ENCODE measurements around the gene OTULIN.

The OTULIN gene

DNA sequence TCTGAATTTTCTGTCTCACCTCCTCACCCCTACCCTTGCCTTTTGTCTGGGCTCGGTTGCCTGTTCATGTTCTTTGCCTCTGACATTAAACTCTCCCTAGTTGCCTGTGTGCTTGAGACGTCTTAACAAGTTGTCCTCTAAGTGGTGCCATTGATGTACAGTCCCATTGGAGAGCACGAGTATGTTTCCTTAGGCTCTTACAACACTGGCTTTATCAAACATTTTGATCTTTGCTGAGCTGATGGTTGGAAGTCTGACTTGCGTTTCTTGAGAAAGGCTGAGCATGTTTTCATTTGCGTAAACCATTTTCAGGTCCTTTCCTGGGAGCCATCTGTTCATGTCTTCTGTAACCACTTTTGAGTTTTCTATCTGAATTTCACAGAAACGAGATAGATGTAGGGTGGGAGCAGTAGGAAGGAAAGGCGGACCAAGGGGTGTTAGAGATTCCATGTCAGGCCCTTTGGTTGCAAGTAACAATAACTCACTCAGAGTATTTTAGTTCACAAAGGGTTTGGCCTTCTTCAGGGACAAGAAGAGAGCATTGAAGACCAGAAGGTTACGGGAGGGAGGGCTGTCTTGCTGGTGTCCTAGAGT, 35.4 kb downstream of the OTULIN start:
- no peak for DNase-seq

DNA sequence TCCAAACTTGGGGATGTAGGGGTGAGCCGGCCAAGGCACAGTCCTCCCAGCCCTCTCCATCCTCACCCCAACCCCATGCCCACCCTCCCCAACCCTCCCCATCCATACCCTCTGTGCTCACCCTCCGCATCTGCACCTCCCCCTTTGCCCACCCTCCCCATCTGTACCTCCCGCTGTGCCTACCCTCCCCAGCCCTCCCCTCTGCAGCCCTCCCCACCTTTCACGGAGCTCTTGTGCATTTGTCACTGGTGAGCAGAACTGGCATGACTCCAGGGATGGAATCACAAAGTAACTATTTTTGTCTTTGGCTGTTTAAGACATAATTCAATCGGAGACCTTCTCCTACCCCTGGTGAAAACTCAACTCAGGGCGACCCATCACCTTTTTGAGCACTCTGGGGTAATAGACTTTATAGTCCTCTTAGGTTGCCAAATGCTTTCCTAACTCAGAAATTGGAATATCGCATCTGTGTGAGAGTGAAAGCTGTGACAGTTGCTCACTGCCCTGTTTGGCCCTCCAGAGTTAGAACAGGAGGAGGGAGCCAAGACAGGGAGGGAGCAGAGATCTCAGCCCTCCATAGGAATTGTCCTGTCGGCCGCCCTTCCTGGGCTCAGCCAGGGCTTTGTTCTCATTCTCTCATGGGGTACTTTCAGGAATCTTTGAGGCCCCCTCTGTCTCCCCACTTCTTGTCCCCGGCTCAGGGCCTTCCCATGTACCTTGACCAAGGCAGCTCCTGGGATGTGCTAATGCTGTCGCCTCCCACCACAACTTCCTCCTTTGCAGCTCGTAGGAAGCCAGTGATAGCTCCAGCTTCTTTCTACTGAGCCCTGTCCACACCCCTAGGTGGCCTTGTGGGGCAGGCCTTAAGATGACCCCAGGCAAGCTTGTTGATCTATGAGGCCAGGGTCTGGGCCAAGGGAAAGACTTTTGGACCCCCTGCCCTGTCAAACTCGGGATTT, 36.2 kb downstream of the OTULIN start:
- DNase-seq, result no peak

DNA sequence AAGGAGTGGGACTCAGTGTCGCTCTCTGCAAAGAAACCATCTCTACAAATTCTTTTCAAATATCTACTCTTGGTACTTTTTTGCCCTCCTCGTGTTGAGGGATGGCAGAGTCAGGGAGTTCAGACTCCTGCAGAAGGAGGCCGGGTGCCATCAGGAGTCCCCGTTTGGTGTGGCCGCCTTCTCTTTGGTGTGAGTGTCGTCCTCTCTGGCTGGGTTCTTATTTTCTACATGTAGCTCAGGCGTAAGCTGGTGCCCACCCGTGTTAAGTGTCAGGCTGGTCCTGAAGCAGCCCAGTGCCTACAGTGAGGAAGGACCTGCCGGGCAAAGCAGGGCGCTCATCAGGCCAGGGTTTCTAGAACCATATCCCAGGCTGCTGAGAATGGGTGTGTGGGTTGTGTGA, 37.0 kb downstream of the OTULIN start:
- DNase-seq, result no peak

DNA sequence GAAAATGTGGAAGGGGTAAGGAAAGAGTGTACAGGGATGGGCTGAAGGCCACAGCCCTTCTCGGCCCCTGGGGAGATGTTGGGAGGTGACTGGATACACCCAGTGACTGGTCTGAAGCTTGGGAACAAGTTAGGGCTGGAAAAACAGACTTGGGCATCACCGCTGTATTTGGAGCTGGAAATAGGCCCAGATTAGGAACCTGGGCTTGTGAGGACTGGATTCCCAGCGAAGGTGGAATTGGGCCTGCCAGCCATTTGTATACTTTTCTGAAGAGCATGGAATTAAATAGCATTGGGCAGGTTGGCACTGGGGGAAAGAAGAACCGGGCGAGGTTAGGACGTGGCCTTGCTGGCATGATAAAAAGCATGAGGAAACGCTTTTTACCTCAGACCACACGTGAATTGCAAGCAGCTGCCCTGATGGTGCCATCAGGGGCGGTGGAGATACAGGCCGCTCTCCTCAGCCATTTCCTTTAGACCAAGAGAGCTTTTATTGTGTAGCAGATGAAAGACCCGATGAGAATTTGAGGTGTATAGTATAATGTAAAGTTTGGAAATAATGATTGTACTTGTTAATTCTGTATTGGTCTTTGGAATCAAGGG, 37.8 kb downstream of the OTULIN start:
- DNase-seq, result no peak

DNA sequence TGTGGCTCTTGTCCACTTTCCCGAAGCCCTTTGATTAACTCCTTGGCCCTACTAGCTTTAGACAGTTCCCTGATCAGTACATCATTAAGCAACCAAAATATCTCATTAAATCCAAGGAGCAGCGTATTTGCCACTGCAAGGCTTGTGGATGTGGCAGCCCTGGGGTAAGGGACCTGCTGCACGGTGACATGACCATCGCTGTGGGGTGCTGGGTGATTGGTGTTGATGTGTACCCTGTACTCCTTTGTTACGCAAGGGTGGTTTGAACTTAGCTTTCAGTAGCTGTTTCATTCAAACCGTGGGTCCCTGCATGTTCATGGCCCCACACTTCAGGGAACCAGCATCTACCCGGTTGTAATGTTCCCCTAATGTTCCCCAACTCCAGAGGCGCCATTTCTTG, 41.0 kb downstream of the OTULIN start:
- peak; percentile 28 for DNase-seq

DNA sequence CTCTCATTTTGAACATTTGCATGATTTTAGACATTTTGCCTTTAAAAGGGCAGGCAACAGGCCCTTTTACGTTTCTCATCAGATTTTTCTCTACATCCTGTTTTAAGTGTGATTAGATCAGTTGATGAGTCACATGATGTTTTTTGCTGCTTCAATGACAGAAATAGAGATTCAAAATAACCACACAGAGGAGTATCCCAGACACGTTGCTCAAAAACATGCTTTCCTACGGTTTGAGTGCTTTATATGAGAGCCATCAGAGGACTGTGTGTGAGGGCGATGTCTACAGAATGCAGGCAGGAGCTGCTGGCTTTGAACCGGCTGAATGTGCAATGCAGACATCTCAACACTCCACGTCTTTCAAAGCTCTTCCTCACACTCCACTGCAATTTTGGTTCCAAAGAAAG, 42.1 kb downstream of the OTULIN start:
- peak; percentile 47 for DNase-seq

DNA sequence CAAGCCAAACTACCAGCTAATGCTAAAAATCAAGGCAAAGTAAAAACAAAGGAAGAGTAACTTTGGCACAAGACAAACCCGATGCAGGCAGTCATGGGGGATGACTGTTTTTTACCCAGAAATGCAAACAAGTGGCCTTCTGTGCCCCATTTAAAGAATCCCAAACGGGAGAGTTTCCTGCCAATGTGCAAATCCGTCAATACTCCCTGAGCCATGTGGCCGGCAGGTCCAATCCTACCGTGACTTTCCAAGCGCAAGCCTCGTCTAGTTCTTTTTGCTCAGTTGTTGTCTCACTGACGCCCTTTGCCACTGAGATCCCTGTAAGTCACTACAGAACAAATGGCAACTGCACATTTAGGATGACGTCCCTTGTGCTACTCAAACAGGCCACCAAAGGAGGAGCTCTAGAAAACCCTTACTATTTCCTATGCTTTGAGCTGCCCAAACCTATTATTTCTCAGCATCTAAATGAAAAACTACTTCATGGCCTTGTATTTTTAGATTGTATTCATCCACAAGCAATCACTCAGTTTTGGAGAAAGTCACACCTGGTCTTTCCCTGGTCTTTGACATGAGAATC, 43.4 kb downstream of the OTULIN start:
- DNase-seq, result no peak

DNA sequence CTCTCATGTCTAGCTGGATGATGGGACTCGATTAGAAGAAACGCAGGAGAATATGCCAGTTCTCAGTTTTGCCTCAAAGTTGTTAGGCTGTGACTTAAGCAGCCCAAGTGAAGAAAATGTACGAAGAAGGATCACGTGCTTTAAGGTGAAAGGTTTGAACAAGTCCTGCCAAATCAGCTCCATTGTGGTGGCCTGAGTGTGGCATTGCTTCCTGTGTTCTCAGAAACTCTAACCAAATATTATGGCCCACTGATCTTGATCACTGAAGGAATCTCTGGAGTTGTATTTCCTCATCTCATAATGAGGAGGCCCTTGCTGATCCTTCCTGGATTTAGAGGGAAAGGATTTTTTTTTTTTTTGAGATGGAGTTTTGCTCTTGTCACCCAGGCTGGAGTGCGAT, 44.0 kb downstream of the OTULIN start:
- peak; percentile 23 for DNase-seq

DNA sequence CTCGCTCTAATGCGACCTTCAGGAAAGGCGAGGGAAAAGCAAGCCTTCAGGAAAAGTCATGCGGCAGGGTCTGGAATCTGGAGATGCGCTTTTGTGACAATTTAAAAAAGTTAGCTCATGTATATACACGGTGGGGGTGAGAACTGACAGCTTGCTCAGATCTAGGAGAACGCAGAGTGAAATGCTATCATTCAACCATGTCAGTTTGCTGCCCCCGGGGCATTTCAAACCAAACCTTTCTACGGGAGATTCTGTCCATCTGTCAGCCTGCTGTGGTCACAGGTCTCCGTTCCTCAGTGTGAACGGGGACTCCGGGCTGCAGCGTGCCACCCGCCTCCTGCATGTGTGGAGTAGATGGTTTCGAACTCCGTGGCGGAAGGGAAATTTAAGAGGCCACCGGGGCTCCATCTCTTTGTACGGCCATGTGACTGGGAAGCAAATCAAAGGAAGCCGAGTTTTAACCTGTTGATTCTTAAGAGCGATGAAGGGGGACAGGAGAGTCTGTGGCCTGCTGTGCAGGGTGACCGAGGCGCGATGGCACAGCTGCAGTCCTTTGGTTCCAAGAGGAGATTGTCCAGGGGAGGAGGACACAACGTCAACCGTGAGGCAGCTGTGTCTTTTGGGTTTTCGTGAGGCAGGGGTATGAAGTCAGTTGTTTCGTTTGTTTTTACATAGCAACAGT, 45.9 kb downstream of the OTULIN start:
- peak; percentile 17 for DNase-seq

DNA sequence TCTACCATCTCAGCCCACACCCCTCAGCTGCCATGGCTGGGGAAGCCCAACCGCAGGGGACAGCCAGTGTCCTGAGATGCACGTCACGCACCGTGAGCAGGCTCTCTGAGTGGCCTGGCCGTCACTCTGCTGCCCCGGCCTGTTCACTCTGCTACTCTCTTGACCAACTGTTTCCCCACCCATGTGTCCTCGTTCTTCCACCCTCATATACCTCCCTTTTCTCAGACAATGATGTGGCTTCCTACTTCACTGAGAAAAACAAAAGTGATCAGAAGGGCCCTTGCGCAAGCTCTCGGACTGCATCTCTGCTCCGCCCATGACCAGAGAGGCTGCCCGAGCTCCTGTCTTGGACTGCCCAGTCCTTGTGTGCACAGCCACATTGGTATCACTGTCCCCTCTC, 47.6 kb downstream of the OTULIN start:
- peak; percentile 21 for DNase-seq

DNA sequence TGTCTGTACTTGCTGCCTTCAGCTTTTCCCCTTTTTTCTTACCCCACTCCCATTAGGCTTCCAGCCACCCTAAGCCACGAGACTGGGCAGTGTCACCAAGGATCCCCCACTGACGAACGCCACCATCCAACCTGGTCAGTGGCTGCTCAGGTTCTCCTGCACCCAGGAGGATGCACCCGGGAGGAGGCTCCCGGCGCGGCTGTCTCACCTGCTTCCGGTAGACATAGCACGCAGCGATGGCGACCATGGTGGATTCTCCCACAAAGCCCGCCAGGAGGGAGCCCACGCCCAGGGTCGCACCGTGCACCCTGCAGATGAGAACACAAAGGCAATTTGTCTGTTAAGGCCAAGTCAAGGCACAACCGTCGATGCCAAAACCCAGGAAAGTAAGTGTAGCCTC, 48.1 kb downstream of the OTULIN start:
- no peak for DNase-seq

DNA sequence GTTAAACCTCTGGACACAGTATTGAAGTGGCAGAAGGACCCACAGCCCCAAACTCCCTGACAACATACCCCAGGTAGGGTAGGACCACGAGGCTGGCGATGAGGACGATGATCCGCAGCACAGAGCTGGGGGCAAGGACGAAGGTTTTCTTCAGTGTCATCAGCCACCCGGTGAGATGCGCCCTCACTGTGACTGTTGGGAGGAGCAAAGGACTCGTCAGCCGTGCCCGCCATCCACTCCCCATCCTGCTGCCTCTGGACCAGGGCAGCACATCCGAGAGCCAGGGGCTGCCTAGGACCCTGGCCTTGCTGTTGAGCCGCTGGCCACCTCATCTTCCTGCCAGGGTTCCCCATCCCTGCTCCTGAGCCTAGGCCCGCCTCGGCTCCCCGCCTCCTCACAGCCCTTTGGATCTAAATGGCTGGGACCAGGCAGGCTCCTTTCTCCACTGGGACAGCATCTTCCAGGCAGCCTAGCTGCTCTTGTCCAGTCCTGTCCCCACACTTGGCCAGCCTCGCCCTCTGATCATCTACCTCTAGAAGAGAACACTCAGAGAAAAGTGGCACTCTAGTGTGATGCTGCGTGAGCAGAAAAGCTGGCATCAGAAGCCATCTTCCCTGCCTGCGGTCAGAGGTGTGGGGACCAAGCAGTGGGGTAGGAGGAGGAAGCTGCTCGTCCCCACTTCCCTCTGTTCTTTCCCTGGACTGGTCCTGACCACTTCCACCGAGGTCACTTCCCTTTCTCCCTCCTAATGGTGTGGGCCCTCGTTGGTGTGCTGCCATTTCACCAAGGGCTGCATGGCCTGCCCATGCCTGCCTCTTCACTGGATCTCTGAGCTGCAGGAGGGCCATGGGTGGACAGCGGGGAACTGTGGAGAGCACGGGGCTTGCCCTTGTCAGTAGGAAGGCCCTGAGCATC, 49.2 kb downstream of the OTULIN start:
- DNase-seq, result peak; percentile 22

DNA sequence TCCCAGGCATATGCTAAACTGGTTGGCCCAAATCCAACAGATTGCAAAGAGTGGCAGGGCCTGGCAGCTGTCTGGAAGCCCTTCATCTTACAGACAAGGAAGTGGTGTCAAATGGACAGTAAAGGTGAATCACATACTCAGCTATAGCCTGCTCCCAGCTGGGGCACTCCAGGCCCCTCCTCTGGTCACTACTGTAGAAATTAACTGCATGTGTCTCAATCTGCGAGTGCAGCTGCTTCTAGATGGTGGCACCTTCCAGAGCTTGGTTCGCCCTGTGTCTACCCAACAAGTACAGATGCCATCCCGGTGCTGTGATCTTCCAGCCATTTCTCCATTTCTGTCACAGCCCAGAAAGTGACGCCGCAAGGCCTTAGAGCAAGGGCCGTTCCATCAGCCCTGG, 50.2 kb downstream of the OTULIN start:
- DNase-seq, result no peak

DNA sequence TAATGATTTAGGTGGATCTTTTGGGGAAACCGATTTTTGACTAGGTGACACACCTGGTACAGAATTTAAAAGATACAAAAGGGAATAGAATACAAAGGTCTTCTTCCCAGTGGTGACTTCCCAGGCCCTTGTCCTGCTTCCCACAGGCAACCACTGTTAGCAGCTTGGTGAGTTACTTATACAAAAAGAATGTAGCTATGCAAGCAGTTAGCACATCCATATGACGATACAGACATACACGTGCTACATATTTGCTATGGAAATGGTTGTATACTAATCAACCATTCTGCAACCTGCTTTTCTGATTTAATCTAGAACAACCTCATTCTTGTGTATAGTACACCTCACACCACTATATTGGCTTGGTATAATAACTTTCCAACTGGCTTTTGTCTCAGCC, 51.0 kb downstream of the OTULIN start:
- no peak for DNase-seq

DNA sequence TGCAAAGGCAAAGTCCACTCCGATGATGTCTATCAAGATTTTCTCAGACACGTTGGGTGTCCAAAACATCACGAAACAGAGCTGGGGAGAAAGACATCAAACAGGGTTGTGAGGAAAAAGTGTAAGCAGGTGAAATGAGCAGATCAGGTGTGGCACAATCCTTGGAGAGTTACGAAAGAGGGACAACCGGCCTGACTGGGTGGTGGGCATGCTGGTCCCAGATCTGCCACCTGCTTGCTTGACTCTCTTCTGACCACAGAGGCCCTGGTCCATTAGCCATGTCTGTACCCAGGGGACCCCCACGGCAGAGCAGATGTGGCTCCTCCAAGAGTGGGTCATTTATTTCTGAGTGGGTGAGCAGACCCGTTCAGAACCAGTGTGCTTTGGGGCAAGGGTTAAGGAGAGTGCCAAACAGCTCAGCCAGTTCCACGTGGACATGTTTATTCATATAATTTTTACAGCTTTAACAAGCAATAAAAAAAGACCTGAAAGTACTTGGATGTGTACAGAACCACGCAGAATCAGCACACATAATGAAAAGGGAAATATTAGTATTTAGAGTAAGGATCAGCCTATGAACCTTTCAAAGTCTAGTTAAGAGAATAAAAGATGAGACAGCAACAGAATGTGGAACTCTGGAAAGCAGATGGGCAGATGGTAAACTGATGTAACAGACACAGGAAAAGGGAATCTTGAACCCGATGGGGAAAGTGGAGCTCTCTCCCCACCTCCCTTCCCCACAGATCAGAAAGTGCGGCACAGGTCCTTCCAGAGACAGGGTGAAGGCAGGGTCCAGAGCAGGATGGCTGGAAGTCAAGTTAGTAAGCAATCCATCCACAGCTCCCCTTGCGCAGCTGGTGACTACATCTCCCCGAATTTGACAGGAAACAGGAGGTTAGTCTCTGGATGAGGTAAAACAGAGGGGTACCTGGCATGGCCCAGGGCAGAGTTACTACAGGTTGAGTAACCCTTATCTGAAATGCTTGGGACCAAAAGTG, 52.5 kb downstream of the OTULIN start:
- peak; percentile 20 for DNase-seq

DNA sequence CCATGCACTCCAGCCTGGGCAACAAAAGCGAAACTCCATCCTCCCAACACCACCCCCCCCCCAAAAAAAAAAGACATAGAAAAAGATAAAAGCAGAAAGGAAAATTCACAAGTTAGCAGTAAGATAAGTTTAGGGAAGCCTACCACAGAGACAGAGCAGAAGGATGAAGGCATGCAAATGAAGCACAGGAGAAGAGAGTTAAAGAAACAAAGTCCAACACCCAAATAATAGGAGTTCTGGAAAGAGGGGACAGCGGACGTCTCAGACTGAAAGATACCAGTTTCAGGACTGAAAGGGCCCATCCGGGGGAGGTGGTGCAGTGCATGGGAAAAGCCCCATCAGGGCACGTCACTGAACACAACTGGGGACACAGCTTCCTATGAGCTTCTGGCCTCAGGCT, 54.3 kb downstream of the OTULIN start:
- peak; percentile 24 for DNase-seq

DNA sequence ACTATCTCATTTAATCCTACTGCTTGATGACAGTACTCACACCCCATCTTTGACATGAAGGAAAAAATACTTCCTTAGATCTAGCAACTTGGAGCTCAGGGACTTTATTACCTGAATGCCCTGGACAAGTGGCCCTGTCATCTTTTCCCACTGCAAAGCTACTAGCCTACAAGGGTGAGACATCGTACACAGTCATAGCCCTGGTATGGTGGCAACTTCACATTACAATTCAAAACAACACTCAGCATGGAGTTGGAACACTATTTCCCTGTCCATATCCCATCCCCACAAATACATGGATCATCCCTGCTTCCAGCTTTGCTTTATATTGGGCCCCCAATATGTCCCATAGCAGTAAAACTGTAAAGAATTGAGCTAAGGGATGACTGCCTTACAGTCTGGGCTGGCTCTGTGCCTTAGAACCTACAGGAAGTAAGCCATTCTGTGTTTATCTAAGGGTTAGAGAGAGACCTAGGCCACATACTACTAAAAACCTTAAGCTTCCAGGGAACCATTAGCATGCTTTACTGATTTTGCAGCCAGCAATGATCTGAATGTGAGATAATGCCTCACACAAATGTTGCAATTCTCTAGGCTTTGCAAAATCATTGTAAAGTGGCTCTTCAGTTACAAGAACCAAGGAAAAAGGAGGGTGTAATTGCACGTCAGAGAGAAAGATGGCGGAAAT, 55.9 kb downstream of the OTULIN start:
- DNase-seq, result no peak

DNA sequence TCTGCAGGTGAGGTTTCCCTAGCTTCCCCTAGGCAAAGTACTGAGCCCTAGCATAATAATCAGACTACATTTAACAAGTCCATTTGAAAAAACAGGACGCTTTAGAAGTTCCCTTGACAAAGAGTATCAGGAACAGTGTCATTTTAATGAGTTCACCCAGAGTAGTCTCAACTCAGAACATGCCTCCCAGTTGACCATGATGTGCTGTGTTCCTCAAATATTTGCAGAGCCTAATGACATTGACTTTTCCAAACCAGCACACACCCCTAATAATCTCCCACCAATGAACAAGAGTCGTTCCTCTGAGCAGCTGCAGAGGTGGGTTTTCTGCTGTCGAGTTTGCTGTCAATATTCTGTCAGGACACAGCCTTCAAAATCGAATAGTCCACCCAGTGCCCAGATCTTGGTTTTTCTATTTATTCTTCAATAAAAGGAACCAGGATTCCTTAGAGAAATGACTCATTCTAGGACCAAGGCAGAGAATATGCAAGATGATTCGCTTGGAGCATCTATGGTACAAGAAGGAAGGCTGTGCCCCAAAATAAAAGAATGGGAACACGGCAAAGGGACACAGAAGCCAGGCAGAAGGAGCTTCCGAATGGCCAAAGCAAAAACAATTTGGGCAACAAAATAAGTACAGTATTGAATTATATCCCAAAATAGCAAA, 57.6 kb downstream of the OTULIN start:
- DNase-seq, result no peak

DNA sequence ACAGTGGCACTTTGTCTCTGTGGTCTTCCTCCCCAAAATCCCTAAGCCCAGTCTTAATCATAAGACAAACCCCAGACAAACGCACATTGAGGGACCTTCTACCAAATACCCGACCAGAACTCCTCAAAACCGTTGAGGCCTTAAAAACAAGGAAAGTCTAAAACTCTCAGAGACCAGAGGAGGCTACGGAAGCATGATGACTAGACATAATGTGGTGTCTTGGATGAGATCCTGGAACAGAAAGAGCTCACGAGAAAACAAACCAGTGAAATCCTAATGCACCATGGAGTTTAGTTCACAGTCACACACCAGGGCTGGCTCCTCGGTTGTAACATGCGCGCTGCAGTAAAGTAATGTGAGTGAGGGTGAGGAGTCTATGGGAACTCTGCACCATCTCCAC, 58.4 kb downstream of the OTULIN start:
- no peak for DNase-seq

Measured in stimulated activated CD8-positive, alpha-beta memory T cell treated with anti-CD3 and anti-CD28 coated beads, Interleukin-4, amount 100 ng/mL, for 48 hours (primary cell).